Testis (tissue), 3 donors: ENCODE measurements around the gene LRRN2. TPM values are rescaled to one million over a fixed set of nuclear protein-coding genes. Genes with fewer than 3 reads are reported as not detected.

Experiments used
- DNase-seq: peaks from one replicate; pipeline ENCODE4 v3.0.0-alpha.2; 2019
- H3K27ac ChIP-seq, 2 donors: fragments of 200-600 bp; sonication (generic); one replicate each; pipeline ENCODE4 v1.5.1; 2019
- H3K27me3 ChIP-seq: fragments of 200-600 bp; sonication (generic); one replicate; pipeline ENCODE4 v1.5.1; 2019
- H3K36me3 ChIP-seq: fragments of 200-600 bp; sonication (generic); one replicate; pipeline ENCODE4 v1.5.1; 2017; ENCODE audit warnings: low read depth; ENCODE audit errors: missing control alignments
- H3K4me1 ChIP-seq: fragments of 200-600 bp; sonication (generic); one replicate; pipeline ENCODE4 v1.5.1; 2019
- H3K4me3 ChIP-seq, 2 donors: fragments of 200-600 bp; sonication (generic); one replicate each; pipeline ENCODE4 v1.5.1; 2017 to 2019
- H3K9me3 ChIP-seq: fragments of 200-600 bp; sonication (generic); one replicate; pipeline ENCODE4 v1.5.1; 2017
- CTCF ChIP-seq, 3 experiments: fragments of 450-650 bp in 2 of 3; fragments of 200-600 bp in 1 of 3; sonication (generic) in 1 of 3; IDR thresholded peaks; one replicate each; pipeline ENCODE4 v1.5.1; 2016 to 2019; ENCODE audit warnings: antibody characterized with exemption in 3 of 3, mild to moderate bottlenecking in 2 of 3, moderate library complexity in 1 of 3
- POLR2A ChIP-seq: fragments of 450-650 bp; IDR thresholded peaks from one replicate; pipeline ENCODE4 v1.6.1; 2017; ENCODE audit warnings: antibody characterized with exemption, mild to moderate bottlenecking, moderate library complexity
- WGBS, 2 donors: methylation state at CpG; one replicate each; pipeline ENCODE4 v1.1.5; 2018; 5-methylcytosine and 5-hydroxymethylcytosine counted together
- intact Hi-C: fragments of 100-400 bp; cut with DNase I; formaldehyde crosslinking; loops from one replicate; pipeline ENCODE4 v1.15.1; 2023; ENCODE audit warnings: low total_unique reads
- polyA plus RNA-seq: library from polyadenylated mRNA; stranded (reverse); fragments of 350-450 nt; fragmentation: Illumina TruSeq; extraction: RNeasy Lipid Tissue Mini Kit (QIAGEN cat#74804); gene quantifications from one replicate; pipeline ENCODE4 v1.2.3, GENCODE V29; 2014; ENCODE audit warnings: low read depth, low replicate concordance; ENCODE audit not compliant: insufficient read depth
- total RNA-seq, 2 donors: library from RNA; depleted of rRNA; stranded (reverse); fragments of >200 nt; gene quantifications; one replicate each; pipeline ENCODE4 v1.2.3, GENCODE V29; 2016

LRRN2 gene
- total and polyA plus RNA-seq, 3 donors from 2014 or later = 16.7 to 27.4 (median 19.5) TPM

GRCh38 chr1:204576422-204576821 is 109.1 kb downstream of the LRRN2 start:
- Histone ChIP-seq H3K36me3 (no peaks in the 10 kb centered on the region), H3K27ac (no peak overlapping the region), H3K9me3 (no peaks in the 10 kb centered on the region), H3K4me3 (no peak overlapping the region), H3K4me1 (peaks cover 13% of the 10 kb centered on the region), H3K27me3 (no peaks in the 10 kb centered on the region)
- intact Hi-C loops = no loop called here
- TF ChIP-seq CTCF (IDR thresholded peaks at IDR 0.05) = no peak
- no peak for TF ChIP-seq POLR2A
- WGBS, 2 donors = 92 to 93% methylated on average over 8 of the region's 8 CpGs
- DNase-seq = no peak

- WGBS, 2 donors = 86 to 87% methylated on average over 13 of the region's 13 CpGs
- H3K36me3 ChIP-seq = no peaks in the 10 kb centered on the region
- no peak for TF ChIP-seq CTCF (IDR thresholded peaks at IDR 0.05)
- no peak for TF ChIP-seq POLR2A
- H3K4me3 ChIP-seq = no peak overlapping the region
- no peaks in the 10 kb centered on the region for H3K27me3 ChIP-seq
- intact Hi-C loops = no loop called here
- no peak for DNase-seq
- peaks cover 13% of the 10 kb centered on the region for H3K4me1 ChIP-seq
- no peaks in the 10 kb centered on the region for H3K9me3 ChIP-seq
- no peak overlapping the region for H3K27ac ChIP-seq
These were observed 110.0 kb downstream of the LRRN2 start for GRCh38 chr1:204575221-204576190.

GRCh38 chr1:204574865-204575163 is 110.7 kb downstream of the LRRN2 start:
- Histone ChIP-seq H3K36me3 (no peaks in the 10 kb centered on the region), H3K9me3 (no peaks in the 10 kb centered on the region), H3K27ac (no peak overlapping the region), H3K4me3 (no peak overlapping the region), H3K27me3 (no peaks in the 10 kb centered on the region), H3K4me1 (peaks cover 13% of the 10 kb centered on the region)
- intact Hi-C loops = no loop called here
- DNase-seq = peak; percentile 53
- TF ChIP-seq CTCF (IDR thresholded peaks at IDR 0.05) (no peak), POLR2A (no peak)
- 25 to 43% methylated on average over 3 of the region's 3 CpGs for WGBS, 2 donors

- no peak for DNase-seq
- no peak for TF ChIP-seq CTCF (IDR thresholded peaks at IDR 0.05)
- TF ChIP-seq POLR2A = no peak
- no peaks in the 10 kb centered on the region for H3K9me3 ChIP-seq
- WGBS, 2 donors = 46 to 52% methylated on average over 8 of the region's 8 CpGs
- intact Hi-C loops = no loop called here
- no peak overlapping the region for H3K4me3 ChIP-seq
- H3K27ac ChIP-seq = no peak overlapping the region
- H3K4me1 ChIP-seq = peaks cover 11% of the 10 kb centered on the region
- no peaks in the 10 kb centered on the region for H3K36me3 ChIP-seq
- no peaks in the 10 kb centered on the region for H3K27me3 ChIP-seq
These were observed 111.3 kb downstream of the LRRN2 start for GRCh38 chr1:204574016-204574864.
